ENCODE data around the gene CYFIP2. TPM values are rescaled to one million over a fixed set of nuclear protein-coding genes. Genes with fewer than 3 reads are reported as not detected.
A peak's percentile ranks its signal among the peaks of the same experiment; 100 is the strongest.

The CYFIP2 gene
- total and polyA plus RNA-seq, 4 donors, result 24.9 to 46.3 (median 37.0) TPM

DNA sequence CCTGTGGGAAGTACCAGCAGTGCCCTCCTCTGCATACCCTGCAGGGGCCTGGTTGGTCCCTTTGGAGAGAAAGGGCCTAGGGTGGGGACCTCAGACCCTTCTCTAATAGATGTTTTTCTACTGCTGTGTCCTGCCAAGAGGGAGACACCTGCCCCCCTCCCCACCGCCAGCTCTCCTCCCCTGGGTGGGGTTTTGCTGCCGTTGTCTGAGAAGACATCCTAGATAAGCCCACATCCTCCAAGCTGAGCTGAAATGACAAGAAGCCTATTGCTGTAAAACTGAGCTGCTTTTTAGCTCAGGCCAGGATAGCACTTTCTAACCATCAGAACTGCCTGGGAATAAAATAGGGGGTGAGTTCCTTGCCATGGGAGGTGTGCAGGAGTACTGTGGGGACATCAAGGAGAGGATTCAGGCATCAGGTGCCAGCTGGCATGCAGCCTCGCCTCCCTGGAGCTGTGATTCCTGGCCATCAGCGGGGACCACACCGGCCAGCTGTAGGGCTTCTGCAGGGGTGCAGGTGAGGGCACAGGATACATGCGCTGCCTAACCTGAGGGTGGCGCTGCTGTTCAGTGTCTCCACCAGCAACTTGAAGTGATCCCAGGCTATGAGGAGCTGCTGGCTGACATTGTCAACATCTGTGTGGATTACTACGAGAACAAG is 37.9 kb downstream of the CYFIP2 start:
- no peak for ATAC-seq (ENCODE audit: insufficient read depth, low FRiP score)
- no peaks in the 10 kb centered on the region for H3K9me3 ChIP-seq (ENCODE audit: control insufficient read depth in 4 of 4, insufficient read depth in 3 of 4, low read length in 3 of 4)
- peaks cover 0 to 1% (median 0%) of the 10 kb centered on the region in 5 donors for H3K4me1 ChIP-seq (ENCODE audit: control insufficient read depth in 5 of 5, insufficient read depth in 5 of 5, low read length in 5 of 5)
- H3K27me3 ChIP-seq (ENCODE audit: control insufficient read depth in 3 of 3, insufficient read depth in 3 of 3, low read length in 2 of 3), result no peaks in the 10 kb centered on the region
- peaks cover 0 to 2% (median 0%) of the 10 kb centered on the region in 4 donors for H3K36me3 ChIP-seq (ENCODE audit: control insufficient read depth in 4 of 4, insufficient read depth in 4 of 4, low read length in 4 of 4)
- TF ChIP-seq, protein P1, sequence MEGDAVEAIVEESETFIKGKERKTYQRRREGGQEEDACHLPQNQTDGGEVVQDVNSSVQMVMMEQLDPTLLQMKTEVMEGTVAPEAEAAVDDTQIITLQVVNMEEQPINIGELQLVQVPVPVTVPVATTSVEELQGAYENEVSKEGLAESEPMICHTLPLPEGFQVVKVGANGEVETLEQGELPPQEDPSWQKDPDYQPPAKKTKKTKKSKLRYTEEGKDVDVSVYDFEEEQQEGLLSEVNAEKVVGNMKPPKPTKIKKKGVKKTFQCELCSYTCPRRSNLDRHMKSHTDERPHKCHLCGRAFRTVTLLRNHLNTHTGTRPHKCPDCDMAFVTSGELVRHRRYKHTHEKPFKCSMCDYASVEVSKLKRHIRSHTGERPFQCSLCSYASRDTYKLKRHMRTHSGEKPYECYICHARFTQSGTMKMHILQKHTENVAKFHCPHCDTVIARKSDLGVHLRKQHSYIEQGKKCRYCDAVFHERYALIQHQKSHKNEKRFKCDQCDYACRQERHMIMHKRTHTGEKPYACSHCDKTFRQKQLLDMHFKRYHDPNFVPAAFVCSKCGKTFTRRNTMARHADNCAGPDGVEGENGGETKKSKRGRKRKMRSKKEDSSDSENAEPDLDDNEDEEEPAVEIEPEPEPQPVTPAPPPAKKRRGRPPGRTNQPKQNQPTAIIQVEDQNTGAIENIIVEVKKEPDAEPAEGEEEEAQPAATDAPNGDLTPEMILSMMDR (IDR thresholded peaks at IDR 0.05; ENCODE audit: control extremely low read depth, extremely low read depth), result no peak
- no peak for DNase-seq
- no peak overlapping the region for H3K9ac ChIP-seq (ENCODE audit: insufficient read depth in 1 of 2, low read length in 2 of 2)
- 76 to 81% methylated on average over 8 of the region's 8 CpGs for WGBS, 2 donors
- no peak overlapping the region for H3K27ac ChIP-seq (ENCODE audit: low read depth in 1 of 2, low read length in 1 of 2)
- H3K4me3 ChIP-seq, result no peak overlapping the region

DNA sequence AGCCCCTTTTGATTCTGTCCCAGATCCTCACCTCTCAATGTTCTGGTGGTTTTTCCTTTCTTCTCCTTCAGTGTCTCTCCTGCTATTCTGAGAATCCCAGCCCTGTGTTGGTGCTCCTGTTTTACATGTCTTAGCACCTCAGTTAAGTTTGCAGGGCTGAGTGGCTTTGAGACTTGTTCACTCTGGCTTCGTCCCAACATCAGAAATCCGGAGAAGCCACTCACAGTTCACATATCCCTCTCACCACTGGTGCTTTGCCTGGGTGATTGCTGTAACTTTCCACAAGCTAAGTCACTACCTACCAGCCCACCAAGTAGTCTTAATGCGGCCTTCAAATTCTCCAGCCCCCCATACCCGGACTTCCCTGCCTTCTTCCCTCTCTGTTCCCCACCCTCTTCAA is 40.2 kb downstream of the CYFIP2 start:
- H3K9me3 ChIP-seq (ENCODE audit: control insufficient read depth in 4 of 4, insufficient read depth in 3 of 4, low read length in 3 of 4), result no peaks in the 10 kb centered on the region
- 83 to 93% methylated on average over 4 of the region's 4 CpGs for WGBS, 2 donors
- no peak overlapping the region for H3K9ac ChIP-seq (ENCODE audit: insufficient read depth in 1 of 2, low read length in 2 of 2)
- TF ChIP-seq, protein P1 (IDR thresholded peaks at IDR 0.05; ENCODE audit: control extremely low read depth, extremely low read depth), result no peak
- peaks cover 0 to 1% (median 0%) of the 10 kb centered on the region in 5 donors for H3K4me1 ChIP-seq (ENCODE audit: control insufficient read depth in 5 of 5, insufficient read depth in 5 of 5, low read length in 5 of 5)
- DNase-seq (peak in 1 of 3 donors; percentile 4), ATAC-seq (ENCODE audit: insufficient read depth, low FRiP score) (no peak)
- no peak overlapping the region for H3K4me3 ChIP-seq
- no peak overlapping the region for H3K27ac ChIP-seq (ENCODE audit: low read depth in 1 of 2, low read length in 1 of 2)
- H3K36me3 ChIP-seq (ENCODE audit: control insufficient read depth in 4 of 4, insufficient read depth in 4 of 4, low read length in 4 of 4), result peaks cover 0 to 4% (median 0%) of the 10 kb centered on the region in 4 donors
- no peaks in the 10 kb centered on the region for H3K27me3 ChIP-seq (ENCODE audit: control insufficient read depth in 3 of 3, insufficient read depth in 3 of 3, low read length in 2 of 3)

DNA sequence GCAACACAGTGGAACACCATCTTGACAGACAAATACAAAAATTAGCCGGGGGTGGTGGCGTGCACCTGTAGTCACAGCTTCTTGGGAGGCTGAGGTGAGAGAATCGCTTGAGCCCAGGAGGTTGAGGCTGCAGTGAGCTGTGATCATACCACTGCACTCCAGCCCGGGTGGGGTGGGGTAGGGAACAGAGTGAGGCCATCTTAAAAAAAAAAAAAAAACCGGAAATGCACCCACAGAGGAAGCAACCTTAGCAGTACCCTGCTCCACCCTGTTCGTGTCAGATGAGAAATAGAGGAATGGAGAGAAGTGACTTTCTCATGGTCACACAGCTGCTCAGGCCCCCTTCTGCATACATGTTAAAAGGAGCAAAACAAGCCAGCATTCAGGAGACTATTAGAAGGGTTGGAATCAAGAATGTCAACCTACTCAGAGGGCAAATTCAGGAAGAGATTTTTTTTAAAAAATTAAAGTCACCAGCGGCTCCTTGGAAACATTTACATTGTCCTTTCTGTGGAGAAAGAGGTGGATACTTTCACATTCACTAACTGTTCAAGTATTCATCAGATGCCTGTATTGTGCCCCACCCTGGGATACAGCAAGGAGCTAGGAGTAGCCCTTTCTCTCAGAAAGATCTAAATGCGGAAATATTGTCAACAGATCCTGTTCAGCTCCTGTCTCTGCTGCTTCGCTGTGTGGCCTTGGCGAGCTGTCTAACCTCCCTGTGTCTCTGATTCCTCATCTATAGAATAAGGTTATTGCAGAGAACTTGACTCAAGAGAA is 41.0 kb downstream of the CYFIP2 start:
- Histone ChIP-seq H3K4me1 (ENCODE audit: control insufficient read depth in 5 of 5, insufficient read depth in 5 of 5, low read length in 5 of 5) (peaks cover 0 to 1% (median 0%) of the 10 kb centered on the region in 5 donors), H3K27me3 (ENCODE audit: control insufficient read depth in 3 of 3, insufficient read depth in 3 of 3, low read length in 2 of 3) (no peaks in the 10 kb centered on the region), H3K27ac (ENCODE audit: low read depth in 1 of 2, low read length in 1 of 2) (no peak overlapping the region), H3K9me3 (ENCODE audit: control insufficient read depth in 4 of 4, insufficient read depth in 3 of 4, low read length in 3 of 4) (no peaks in the 10 kb centered on the region), H3K36me3 (ENCODE audit: control insufficient read depth in 4 of 4, insufficient read depth in 4 of 4, low read length in 4 of 4) (peaks cover 0 to 4% (median 0%) of the 10 kb centered on the region in 4 donors), H3K9ac (ENCODE audit: insufficient read depth in 1 of 2, low read length in 2 of 2) (no peak overlapping the region), H3K4me3 (no peak overlapping the region)
- ATAC-seq (ENCODE audit: insufficient read depth, low FRiP score), result no peak
- WGBS, 2 donors, result 74 to 80% methylated on average over 10 of the region's 10 CpGs
- DNase-seq, result no peak
- TF ChIP-seq, protein P1 (IDR thresholded peaks at IDR 0.05; ENCODE audit: control extremely low read depth, extremely low read depth), result no peak

Data from lung (tissue), 12 donors.